Fibroblast of gingiva (primary cell): ENCODE results near the gene DENND1A.
A peak's percentile ranks its signal among the peaks of the same experiment; 100 is the strongest.
"Not testable (repeated sequence)": the region's sequence is repeated elsewhere in the genome, so short reads cannot be mapped to it uniquely, and the experiment has no call there.

Experiments used
- DNase-seq: peaks from one replicate; pipeline ENCODE4 v3.0.0-alpha.2; 2011; ENCODE audit warnings: low read depth

Gene DENND1A, protein sequence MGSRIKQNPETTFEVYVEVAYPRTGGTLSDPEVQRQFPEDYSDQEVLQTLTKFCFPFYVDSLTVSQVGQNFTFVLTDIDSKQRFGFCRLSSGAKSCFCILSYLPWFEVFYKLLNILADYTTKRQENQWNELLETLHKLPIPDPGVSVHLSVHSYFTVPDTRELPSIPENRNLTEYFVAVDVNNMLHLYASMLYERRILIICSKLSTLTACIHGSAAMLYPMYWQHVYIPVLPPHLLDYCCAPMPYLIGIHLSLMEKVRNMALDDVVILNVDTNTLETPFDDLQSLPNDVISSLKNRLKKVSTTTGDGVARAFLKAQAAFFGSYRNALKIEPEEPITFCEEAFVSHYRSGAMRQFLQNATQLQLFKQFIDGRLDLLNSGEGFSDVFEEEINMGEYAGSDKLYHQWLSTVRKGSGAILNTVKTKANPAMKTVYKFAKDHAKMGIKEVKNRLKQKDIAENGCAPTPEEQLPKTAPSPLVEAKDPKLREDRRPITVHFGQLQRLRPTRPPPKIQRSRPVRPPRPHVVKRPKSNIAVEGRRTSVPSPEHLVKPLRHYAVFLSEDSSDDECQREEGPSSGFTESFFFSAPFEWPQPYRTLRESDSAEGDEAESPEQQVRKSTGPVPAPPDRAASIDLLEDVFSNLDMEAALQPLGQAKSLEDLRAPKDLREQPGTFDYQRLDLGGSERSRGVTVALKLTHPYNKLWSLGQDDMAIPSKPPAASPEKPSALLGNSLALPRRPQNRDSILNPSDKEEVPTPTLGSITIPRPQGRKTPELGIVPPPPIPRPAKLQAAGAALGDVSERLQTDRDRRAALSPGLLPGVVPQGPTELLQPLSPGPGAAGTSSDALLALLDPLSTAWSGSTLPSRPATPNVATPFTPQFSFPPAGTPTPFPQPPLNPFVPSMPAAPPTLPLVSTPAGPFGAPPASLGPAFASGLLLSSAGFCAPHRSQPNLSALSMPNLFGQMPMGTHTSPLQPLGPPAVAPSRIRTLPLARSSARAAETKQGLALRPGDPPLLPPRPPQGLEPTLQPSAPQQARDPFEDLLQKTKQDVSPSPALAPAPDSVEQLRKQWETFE

DNA sequence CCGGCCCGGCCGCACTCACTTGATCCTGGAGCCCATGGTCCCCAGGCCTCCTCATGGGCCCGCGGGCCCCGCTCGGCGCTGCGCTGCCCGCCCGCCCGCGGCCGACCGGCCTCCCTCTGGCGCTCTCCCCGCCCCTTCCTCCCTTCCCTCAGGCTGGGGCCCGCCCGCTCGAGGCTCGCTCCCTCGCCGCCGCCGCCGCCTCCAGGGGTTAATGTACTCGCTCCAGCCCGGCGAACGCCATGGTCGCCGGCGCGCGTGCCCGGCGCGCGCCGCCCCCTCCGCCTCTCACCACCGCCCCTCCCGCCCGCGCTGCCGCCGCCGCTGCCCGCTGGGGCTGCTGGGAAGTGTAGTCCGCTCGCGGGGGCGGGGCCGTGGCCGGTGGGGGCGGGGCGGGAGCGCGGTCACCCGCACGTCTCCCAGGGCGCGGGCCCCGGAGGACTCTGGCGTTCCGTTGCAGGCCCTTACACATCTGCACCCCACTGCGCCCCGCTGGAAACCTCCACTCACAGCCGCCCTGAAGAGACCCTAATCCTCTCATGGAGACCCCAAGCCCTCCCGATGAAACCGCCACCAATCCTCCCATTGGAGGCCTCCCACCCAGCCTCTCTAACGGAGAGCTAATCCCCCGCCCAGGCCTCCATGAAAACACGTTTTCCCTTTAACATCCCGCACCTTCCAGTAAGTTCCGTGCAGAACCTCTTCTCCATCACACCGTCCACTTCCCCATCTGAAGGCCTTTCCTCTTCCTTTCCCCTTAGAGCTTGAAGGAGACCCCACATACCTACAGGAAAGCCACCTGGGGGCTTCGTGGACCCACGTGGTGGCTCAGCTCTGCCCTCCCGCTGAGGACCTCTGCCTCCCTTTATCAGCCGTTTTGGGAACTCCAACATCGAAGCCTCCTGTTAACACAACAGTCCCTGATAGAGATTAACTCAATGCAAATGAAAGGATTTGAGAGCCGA is at the start of gene DENND1A:
DENND1A (minus strand) TSS at position 257 of the 962 bp plus-strand sequence; CDS start at position 36, 221 bp downstream.
- DNase-seq, result peak; percentile 90

DNA sequence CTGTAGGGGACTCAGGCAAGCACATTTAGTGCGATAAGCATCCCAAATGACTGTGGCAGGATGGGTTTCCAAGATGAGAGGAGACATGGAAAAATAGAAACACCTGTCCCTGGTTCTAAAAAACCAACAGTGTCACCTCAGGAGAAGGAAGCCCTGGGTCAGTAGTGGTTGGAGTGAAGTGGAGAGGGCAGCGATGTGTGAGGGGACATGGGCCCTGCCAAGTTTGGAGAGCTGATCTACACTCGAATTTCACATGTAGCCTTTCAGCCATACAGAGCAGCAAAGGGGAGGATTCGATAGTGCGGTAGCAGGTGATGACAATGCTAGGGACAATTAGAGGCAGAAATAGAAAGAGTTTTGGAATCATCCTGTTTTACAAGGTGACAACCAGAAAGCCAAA is 49.1 kb upstream of the DENND1A start:
- DNase-seq, result no peak

DNA sequence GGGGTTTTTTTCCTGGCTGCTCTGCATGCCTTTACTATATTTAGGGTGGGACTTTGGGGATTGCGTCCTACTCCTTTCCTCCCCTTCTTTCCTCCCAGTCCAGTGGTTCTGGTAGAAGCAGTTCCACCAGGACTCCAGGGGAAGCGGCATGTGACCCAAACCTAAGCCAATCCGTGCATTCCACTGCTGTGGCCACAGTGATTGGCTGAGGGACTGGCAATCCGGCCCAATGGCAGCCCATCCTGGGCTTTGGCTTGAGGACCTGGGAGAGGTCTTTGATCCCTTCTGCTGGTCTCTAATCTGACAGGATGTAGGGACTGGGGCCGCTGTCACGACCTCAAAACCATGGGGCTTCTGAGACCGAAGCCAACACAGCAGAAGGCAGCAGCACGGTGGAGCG is 46.7 kb upstream of the DENND1A start:
- DNase-seq, result not testable (repeated sequence)

DNA sequence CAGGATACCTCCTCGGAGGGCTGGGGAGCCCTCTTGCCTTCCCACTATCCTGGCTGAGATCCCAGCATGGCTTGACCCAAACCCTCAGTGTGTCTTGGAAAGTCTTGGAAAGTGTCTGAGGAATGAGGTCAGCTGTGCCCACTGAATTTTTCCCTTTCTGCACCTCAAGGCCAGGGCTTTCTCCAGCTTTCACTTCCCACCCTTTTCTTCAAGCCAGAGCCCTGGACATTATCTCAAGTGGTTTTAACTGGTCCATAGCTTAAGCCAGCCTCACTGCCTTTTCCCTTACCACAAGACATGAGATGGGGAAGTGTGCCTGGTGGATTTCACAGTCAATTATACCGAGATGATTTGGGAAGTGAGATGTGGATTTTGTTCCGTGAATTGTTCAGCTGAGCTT is 45.9 kb upstream of the DENND1A start:
- DNase-seq, result no peak

DNA sequence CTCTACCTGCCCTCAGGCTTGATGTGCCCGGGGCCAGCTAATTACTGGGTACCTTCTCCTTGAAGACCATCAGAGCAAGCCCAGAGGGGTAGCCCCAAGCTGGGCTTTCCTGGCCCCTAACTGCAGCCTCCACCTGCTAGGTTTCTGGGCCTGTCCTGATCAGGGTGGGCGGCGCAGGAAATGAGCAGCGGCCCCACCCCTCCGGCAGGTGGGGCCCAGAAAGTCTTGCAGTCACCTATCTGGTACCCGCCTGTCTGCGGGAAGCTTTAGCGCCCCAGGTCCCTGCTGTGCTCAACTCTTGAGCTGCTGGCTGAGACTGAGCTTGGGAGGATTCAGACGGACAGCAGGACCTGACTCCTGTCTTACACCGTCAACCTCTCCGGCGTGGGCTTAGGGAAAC is 44.5 kb upstream of the DENND1A start:
- no peak for DNase-seq

DNA sequence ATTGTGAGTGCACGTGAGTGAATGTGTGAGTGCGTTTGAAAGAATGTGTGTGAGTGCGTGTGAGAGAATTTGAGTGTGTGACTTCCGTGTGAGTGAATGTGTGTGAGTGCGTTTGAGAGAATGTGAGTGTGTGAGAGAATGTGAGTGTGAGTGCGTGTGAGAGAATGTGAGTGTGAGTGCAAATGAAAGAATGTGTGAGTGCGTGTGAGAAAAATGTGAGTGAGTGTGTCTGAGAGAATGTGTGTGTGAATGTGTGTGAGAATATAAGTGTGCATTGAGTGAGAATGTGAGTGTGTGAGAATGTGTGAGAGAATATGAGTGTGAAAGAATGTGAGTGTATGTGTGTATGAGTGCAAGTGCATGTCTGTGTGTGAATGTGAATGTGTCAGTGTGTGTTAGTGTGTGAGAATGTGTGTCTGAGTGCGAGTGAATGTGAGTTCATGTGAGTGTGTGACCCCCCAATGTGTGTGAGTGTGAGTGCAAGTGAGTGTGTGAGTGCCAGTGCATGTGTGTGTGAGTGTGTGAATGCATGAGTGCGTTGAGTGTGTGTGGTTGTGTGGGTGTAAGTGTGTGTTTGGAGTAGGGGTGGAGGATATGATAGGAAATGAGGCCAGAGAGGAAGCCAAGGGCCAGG is 43.8 kb upstream of the DENND1A start:
- DNase-seq, result no peak

DNA sequence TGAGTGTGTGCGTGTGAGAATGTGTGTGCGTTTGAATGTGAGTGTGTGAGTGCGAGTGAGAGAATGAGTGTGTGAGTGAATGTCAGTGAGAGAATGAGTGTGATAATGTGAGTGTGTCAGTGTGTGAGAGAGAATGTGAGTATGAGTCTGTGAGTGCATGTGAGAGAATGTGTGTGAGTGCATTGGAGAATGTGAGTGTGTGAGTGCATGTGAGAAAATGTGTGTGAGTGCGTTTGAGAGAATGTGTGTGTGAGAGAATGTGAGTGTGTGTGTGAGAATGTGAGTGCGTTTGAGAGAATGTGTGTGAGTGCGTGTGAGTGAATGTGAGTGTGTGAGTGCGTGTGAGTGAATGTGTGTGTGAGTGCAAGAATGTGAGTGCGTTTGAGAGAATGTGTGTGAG is 42.7 kb upstream of the DENND1A start:
- no peak for DNase-seq

DNA sequence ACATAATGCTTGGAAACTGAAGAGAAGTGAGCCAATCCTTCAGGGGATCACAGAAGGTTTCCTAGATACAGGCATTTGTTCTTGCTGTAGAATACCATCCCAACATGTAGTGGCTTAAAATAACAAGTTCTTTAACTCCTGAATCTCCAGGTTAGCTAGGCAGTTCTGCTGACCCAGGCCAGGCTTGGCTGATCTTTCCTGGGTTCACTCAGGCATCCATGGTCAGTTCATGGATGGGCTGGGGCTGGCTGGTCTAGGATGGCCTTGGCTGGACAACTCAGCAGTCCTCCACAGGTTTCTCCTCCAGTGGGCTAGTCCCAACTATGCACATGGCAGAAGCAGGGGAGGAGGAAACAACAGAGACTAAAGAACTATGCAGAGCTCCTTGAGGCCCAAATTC is 37.4 kb upstream of the DENND1A start:
- DNase-seq, result no peak

DNA sequence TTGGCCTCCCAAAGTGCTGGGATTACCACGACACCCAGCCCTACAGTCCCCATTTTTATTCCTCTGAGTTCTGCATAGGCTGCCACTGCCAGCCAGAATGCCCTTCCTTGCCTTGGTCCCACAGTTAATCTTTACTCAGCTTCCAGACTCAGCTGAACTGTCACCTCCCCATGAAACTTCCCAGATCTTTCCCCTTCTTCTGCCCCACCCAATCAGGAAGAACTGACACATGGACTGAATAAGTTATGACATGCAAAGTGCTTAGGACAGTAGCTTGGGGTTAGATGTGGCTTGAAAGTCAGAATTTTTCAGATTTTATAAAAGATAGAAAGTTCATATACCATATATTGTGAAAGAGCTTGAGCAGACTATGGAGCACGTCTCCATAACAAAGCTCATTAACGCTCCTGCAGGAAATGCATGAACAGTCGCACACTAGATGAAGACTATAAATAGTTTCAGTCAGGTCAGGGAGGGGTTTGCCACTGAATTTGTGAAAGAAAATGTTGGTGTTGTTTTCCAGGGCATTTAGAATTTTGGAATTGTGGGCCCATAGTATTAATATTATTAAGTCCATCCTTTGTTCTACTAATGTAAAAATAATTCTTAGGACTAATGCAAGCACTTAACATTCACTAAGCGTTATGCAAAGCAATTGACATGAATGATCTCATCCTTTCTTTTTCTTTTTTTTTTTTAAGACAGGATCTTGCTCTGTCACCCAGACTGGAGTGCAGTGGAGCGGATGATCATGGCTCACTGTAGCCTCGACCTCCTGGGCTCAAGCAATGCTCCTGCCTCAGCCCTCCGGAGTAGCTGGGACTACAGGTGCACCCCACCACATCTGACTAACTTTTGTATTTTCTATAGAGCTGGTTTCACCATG is 36.1 kb upstream of the DENND1A start:
- DNase-seq, result no peak

DNA sequence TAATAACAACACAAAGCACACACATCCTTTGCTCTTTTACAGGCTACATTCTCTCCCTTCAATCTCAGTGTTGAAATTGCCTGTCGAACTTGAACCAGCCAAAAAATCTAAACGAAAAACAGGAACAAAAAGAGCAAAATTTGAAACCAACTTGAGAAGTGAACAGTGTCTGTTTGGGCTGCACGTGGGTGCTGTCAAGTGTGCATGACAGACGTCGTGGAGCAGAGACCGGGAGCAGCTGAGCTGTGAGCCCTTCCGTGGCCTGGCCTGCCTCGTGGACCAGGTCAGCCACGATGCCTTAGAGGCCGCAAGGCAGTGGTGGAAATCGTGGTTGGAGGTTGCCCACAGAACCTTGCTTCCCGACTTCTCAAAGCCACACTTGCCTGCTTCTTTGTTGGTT is 34.8 kb upstream of the DENND1A start:
- no peak for DNase-seq

DNA sequence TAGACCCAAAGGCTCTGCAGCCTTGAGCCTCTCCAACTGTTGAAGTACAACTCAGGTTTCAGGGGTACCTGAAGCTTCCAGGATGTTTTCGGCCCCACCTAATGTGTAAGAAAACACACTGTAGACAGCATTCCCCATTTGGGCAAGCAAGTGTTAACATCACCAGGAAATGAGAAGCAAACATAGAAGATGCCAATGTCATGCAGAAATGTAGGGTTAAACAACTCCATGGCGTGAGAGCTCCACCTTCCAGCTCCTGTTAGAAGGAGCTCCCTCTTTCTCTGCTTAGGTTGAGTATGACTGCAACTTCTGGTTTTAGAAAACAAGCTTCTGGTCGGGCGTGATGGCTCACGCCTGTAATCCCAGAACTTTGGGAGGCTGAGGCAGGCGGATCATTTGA is 31.0 kb upstream of the DENND1A start:
- DNase-seq, result no peak

DNA sequence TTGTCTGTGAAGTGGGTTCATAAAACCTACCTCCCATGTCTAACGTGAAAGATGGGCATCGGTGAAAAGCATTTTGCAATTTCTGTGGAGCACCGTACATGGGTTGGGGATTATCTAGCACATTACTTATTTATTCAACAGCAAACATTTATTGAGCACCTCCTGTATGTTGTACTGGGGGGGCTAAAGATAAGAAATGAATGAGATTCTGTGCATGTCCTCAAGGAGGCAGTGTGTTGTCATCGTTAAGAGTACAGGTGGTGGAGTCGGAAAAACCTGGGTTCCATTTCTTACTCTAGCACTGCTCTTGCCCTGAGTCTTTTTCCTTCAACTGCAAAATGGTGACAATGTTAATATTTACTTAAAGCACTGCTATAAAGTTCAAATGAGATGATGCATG is 30.4 kb upstream of the DENND1A start:
- no peak for DNase-seq

DNA sequence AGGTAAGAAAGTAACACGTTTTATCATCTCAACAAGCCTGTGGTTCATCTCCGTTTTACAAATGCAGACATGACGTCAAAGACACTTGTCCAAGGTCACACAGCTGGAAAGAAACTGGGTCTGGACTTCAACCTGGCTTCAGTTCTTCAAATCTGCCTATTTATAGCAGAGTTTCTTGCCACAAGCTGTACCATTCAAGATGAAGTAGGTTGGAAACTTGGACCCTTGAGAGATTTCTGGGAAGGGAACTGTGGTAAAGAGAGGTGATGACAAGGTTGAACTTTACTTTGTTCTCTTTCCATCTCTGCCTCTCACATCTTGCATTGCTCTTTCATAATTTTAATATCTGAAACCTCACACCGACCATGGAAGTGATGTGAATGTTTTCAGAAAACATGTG is 29.9 kb upstream of the DENND1A start:
- no peak for DNase-seq

DNA sequence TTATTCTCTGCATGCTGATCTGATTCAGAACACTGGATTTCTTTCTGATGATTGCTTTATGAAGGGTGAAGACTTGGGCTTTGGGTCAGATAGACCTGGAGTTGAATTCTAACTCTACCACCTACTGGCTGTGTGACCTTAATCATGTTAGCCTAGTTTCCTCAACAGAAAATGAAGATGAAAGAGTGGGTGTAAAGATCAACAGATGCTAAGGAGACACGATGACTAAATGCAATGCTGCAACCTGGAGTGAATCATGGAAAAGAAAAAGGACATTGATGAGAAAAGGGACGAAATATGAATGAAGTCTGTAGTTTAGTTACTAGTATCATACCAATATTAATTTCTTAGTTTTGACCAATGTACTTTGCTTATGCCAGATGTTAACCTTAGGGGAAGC is 27.8 kb upstream of the DENND1A start:
- no peak for DNase-seq

DNA sequence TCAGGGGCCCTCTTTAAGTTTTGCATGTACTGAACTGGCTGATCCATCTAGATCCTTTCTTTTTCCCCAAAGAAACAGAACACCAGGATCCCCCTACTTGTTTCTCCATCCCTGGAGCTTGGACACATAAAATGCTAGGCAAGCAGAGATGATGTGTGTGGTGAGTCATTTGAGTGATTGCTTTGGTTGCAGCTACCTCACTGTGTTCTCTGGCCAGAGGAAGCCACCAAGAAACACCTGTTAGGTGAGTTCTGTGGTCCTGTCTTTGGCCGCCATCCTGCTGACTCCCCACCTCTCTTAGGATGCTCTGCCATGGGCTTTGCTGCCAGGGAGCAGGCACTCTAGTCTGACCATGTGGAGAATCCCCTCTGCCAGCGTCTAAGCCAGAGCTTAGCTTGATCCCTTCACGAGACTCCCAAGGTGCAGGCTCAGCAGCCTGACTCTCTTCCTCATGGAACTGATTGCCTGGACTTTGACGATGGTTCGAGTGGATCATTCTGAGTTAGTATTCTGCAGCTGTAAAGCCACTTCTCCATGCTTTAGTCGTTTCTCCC is 27.3 kb upstream of the DENND1A start:
- DNase-seq, result no peak

DNA sequence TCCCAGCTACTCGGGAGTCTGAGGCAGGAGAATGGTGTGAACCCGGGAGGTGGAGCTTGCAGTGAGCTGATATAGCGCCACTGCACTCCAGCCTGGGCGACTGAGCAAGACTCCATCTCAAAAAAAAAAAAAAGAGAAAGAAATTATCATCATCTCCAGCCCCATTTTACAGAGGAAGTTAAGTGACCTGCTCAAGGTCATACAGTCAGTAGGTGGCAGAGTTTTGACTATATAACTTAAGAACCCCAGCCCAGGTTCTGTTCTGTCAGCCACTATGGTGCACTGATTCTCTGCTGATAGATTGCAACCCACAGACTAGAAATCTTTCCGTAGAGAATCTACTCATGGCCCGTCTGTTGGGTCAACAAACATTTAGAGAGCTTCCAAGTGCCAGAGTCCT is 25.7 kb upstream of the DENND1A start:
- no peak for DNase-seq

DNA sequence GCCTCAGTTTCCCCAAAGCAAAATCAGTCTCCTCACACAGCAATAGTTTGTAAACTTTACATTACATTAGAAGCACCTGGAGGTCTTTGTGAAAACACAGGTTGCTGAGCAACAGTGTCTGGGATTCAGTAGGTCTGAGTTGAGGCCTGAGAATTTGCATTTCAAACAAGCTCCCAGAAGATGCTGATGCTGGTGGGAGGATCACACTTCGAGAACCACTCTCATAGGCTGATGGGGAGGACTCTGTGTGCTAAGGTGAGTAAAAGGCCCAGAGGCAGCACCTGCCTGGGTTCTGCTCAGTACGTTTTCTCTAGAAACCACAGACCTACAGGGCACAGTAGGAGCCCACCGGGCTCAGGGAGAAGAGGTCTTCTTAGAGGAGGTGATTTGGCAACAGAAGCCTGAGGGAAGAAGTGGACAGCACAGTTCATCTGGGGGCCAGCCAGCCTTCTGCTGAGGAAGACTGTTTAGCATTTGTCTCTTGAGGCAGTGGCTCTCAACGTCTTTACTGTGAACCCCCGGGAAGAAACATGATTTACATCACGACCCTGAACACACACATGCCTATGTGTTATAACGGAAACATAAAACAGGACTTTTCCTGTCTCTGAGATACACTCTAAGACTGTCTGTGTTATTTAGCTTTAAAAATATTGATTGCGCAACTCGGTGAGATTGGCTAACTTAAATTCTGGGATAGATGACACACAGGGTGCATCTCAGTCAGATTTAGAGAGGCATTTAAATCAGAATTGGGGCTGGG is 24.8 kb upstream of the DENND1A start:
- peak; percentile 47 for DNase-seq

DNA sequence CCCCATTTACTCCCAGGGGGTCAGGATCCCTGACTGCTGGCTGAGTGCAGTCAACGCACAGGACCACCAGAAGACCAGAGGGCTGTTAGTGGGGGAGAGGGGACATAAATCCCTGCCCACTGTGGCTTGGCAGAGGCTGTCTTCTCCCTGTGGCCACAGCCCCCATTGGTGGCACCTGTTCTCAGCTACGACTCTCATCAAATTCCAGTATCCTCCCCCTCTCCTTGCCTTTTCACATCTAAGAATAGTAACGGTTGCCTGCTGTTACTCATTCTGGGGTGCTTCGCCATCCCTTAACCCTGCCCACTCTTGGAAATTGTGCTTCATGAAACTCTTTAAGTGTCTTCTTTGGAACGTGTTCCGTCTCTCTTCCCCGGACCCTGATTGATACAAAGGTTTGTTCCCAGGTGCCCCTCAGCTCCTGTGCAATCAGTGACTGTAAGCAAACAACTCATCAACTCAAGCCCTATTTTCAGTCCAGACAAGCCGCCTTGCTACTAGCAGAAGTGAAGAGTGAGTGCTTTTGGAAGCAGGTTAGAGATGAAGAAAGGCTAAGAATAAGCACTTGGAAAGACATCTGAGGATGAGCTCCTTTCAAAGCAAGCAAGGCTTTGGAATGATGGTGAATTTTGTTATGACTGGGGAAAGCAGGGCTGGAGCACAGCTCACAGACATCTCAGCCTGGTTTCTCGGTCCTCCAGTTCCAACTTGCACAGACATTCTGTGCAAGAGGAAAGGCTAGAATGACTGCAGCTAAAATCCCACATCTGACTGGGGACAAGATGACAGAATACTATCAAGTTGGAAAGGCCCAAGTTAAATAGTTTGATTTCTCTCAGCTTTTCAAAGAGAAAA is 22.9 kb upstream of the DENND1A start:
- no peak for DNase-seq
